IPS-NIHi11 (cell line): Measurements from ENCODE around the gene OR9I1.

Experiments
- DNase-seq: peaks from one replicate; pipeline ENCODE4 v3.0.0; 2012; ENCODE audit warnings: mixed read lengths, low spot score

Gene OR9I1

GRCh38 chr11:58125469-58125868 lies at the start of gene OR9I1:
OR9I1 (minus strand) TSS chr11:58125530; CDS start chr11:58119444, 6,086 bp downstream.
- peak; percentile 11 for DNase-seq

- DNase-seq = no peak
These were observed 40.3 kb upstream of the OR9I1 start for GRCh38 chr11:58165504-58166106.

GRCh38 chr11:58164990-58165389 lies 39.7 kb upstream of the OR9I1 start:
- no peak for DNase-seq

GRCh38 chr11:58164389-58164788 lies 39.1 kb upstream of the OR9I1 start:
- DNase-seq = no peak

- DNase-seq = no peak
These were observed 27.5 kb upstream of the OR9I1 start for GRCh38 chr11:58152781-58153180.

GRCh38 chr11:58142761-58143160 lies 17.4 kb upstream of the OR9I1 start:
- no peak for DNase-seq

- DNase-seq = no peak
These were observed 9.8 kb upstream of the OR9I1 start for GRCh38 chr11:58135171-58135570.

- DNase-seq = no peak
These were observed 8.8 kb upstream of the OR9I1 start for GRCh38 chr11:58134151-58134550.

- no peak for DNase-seq
These were observed 8.2 kb upstream of the OR9I1 start for GRCh38 chr11:58133309-58134076.

GRCh38 chr11:58127350-58127749 lies 2.0 kb upstream of the OR9I1 start:
- no peak for DNase-seq

- DNase-seq = no peak
These were observed 4.2 kb downstream of the OR9I1 start for GRCh38 chr11:58121096-58121495.

- DNase-seq = no peak
These were observed 27.9 kb downstream of the OR9I1 start for GRCh38 chr11:58097437-58097836.

- DNase-seq = no peak
These were observed 38.8 kb downstream of the OR9I1 start for GRCh38 chr11:58086528-58086927.

- no peak for DNase-seq
These were observed 49.5 kb downstream of the OR9I1 start for GRCh38 chr11:58075781-58076180.

GRCh38 chr11:58070585-58070984 lies 54.7 kb downstream of the OR9I1 start:
- no peak for DNase-seq

GRCh38 chr11:58068655-58069054 lies 56.7 kb downstream of the OR9I1 start:
- no peak for DNase-seq

- no peak for DNase-seq
These were observed 57.6 kb downstream of the OR9I1 start for GRCh38 chr11:58067685-58068084.
